GM21526 (cell line): ENCODE results near the gene LRMDA.
"Not testable (repeated sequence)": the region's sequence is repeated elsewhere in the genome, so short reads cannot be mapped to it uniquely, and the experiment has no call there.

Experiments
- ATAC-seq: cut with Tn5 transposase; IDR thresholded peaks from one replicate; pipeline ENCODE4 v1.9.1; 2021; ENCODE audit warnings: moderate library complexity; ENCODE audit not compliant: unreplicated experiment, low FRiP score

LRMDA gene

DNA sequence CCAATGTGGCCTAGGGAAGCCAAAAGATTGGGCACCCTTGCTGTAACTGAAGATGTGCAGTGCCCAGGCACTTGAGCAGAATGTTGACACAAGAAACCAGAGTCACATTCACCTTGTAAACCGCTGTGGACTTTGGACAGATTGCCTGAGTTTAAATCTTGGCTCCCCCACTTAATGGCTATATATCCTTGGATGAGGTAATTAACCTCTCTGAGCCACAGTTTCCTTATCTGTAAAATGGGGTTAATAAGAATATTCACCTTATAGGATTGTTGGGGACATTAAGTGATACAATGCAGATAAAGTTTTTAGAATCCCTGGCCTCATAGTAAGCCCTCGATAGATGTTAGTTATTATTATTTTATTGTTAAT is 331.0 kb downstream of the LRMDA start:
- no peak for ATAC-seq

DNA sequence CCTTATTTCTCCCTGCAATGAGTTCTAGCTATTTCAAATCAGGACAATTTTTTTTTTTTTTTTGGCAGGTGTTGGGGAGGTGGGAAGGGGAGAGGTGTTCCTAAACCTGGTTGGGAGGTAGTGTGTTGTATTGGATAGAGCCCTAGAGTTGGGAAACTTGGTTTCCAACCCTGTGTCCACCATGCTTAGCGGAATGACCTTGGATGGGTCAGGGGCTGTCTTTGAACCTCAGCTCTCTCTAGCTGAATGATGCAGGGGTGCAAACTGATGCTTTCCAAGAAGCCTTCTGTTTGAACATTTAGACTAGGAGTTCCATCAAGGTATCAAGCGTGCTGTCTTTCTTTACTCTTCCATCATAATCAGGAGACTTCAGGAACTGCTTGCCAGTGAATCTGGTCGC is 332.2 kb downstream of the LRMDA start:
- no peak for ATAC-seq

DNA sequence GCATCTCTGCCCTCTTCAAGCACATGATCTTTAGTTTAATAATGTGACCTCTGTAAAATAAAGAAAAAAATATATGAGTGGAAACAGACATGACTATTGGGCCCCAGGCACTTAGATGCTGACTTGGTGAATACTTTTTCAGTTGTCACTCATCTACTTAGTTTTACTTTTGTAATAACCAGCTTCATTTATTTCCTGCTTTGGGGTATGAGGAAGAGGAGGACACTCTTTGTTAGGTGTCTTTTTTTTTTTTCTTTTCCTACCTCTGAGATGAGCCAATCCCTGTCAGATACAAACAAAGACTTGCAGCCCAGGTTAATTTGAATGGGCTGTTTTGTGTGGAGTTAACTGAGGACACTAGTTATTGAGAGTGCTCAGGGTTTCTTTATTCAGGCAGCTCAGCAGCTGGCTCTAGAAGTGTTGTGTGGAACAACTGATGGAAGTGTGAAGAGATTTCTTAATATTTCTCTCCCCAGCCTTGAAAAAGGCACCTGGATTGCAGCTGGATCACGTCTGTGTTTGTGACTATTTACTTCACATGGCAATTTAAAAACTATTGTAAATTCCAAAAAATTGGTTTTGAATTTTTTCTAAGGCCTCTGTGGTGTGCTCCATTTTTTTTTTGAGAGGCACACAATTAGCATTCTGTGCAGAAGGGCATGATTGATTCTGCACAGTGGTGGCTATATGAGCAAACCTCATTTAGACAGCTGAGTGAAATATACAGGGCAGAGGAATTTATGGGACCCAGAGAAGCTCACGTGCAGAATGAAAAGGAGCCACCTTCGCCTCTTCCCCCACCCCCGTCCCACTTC is 333.8 kb downstream of the LRMDA start:
- ATAC-seq: no peak

- no peak for ATAC-seq
Observed at GRCh38 chr10:75765789-75766096, 334.3 kb downstream of the LRMDA start.

DNA sequence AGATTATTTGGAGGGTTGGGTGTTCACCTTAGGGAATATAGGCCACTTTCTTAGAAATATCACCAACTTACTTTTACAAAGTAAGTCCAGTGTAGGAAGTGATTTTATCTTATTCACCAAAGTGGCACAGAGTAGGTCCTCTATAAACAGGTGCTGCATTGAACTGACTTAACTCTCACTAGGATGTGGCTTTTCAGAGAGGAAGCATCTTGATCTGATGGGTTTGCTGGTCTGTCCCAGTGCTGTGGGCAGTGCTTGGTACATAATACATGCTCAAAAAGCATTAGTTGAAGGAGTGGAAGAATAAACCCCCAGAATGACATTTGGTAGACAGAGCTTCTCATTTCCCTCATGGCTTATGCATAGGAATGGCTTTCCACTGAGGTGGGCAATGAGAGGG is 334.7 kb downstream of the LRMDA start:
- no peak for ATAC-seq

GRCh38 chr10:75766752-75767151 is 335.3 kb downstream of the LRMDA start:
- not testable (repeated sequence) for ATAC-seq

GRCh38 chr10:75770626-75771081 is 339.2 kb downstream of the LRMDA start:
- ATAC-seq: no peak

GRCh38 chr10:75771606-75772005 is 340.2 kb downstream of the LRMDA start:
- ATAC-seq: no peak

- peak; percentile 59 for ATAC-seq
Observed at GRCh38 chr10:75772153-75772887, 340.9 kb downstream of the LRMDA start.

DNA sequence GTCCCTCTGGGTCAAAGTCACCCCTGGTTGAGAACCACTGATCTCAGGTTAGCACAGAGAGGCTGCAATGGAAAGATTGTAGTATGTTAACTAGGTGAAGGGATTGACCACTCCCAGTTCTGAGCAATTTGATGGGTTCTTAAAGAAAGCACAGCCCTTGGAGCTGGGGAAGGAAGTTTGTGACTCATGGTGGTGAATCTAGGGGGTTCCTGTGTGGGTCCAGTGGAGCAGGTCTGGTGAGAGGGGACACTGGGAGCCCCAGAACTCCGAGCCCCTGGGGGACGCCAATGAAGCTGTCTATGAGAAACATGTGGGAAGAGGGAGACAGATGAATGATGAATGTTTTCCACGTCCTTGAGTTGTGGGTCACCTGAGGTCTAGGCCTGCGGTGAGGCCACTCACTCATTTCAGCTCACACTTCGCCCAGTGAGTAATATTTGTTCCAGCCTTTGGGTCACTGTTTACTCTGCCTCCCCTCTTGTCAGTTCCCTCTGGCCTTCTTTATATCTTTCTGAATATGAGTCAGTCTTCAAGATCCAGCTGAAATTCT is 341.9 kb downstream of the LRMDA start:
- ATAC-seq: no peak

- no peak for ATAC-seq
Observed at GRCh38 chr10:75773813-75774782, 342.7 kb downstream of the LRMDA start.

DNA sequence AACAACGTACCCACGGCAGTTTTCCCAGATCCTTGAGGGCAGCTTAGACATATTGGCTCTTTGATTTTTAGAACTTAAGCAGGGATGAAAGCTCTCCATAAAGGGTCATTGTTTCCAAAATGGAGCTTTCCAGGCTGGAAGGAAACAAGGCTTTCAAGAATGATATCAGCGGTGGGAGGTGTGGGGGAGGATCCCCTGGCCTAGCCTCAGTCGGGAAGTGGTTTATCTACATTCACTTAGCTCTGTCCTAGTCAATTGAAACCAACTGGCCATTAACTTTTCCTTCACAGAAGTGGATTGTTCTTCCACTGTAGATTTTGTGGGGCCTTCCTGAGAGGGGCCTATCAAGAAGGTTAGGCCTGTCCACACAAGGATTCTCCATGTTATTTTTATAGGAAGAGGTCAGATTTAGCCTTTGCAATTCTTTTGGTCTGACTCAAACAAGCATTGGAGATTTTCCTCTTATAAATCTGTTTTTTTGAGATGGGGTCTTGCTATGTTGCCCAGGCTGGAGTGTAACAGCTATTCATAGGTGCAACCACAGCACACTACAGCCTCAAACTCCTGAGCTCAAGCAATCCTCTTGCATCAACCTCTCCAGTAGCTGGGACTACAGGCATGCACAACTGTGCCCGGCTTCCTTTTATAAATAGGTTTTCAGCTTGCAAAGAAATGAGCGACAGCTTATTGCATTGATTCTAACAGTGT is 343.5 kb downstream of the LRMDA start:
- no peak for ATAC-seq

GRCh38 chr10:75776738-75777504 is 345.5 kb downstream of the LRMDA start:
- no peak for ATAC-seq

DNA sequence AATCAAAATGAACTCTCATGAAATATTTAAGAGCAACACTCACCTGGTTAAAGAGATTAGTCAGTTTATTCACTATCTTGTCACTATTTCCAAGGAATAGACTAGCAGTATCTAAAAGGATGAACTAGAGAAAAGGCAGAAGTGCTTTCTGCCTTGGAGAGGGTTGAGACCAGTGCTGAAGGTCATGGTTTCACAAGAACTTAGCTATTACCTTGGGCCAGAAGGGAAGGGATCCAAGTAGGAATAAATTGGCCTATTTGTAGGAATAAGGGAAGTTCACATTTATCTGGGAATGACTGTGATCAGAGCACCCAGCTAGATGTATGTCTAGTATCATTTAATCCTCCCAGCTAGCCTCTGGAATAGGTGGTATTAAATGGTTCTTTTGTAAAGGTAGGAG is 347.2 kb downstream of the LRMDA start:
- no peak for ATAC-seq

DNA sequence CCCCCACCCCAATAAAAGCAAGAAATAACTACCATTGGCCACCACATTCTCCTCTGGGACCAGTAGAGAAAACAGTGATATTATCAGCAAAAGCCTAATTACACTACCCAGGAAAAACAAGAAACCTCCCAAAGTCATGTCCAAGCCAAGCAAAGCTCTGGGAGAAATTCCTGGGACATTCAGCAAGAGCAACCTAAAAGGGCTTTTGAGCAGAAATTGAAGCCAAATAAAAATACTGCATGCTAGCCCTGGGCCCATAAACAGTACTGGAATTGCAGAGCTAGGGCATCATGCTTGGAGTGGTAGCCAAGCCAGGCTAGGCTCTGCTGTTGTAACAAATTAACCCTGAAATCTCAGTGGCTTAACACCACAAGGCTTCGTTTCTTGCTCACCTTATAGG is 347.9 kb downstream of the LRMDA start:
- ATAC-seq: no peak

DNA sequence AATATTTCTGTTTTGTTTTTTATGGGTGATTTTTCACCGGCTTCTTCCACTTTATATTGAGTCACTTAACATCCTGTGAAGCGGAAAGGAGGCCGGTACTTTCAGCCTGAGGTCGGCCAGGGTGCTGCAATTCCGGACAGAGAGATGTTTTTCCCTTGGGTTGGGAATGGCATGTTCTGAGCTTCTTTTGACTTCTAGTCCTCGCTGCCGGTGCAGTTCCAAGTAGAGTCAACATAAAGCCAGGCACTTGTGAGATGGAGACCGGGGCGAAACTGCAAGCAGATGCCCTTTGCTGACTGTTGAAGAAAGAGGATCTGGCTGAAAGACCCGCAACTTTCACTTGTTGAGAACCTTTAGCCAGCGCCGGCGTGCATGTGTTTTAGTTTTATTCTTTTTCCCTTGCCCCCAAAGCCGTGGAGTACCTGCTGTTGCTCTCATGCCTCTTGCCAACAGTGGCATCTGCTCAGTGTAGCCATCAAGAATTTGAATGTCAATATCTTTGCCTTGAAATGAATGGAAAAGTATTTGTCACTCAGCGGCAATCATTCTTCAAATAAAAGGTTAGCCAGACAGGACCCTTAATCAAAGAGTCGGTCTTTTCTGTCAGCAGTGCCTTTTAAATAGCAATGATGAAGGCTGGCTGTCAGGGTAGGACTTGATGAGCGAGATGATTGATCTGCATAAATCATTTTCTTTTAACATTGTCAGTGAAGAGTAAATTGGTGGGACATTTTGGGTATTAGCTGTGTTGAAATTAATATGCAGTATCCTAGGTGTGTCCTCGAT is 351.2 kb downstream of the LRMDA start:
- ATAC-seq: no peak

GRCh38 chr10:75788394-75789205 is 357.2 kb downstream of the LRMDA start:
- no peak for ATAC-seq

DNA sequence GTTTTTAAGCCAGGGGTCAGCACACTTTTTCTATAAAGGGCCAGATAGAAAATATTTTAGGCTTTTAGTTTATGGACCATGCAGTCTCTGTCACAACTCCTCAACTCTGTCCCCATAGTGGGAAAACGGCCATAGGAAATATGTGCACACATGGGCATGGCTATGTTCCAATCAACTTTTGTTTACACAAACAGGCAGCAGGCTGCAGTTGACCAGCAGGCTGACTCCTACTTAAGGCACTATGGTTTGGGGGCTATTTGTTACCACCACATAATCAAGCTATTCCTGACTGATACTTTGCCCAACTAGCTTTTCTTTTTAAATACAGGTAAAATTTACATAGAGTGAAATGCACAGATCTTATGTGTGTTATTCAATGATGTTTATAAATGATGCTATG is 362.4 kb downstream of the LRMDA start:
- no peak for ATAC-seq
